DMS79 (cell line): ENCODE data around the gene ADTRP.

Source experiments
- DNase-seq: peaks from one replicate; lab custom pipeline; 2025; lab: John Stamatoyannopoulos, UW

ADTRP gene

GRCh38 chr6:11778648-11779328 lies at the start of gene ADTRP:
Gene ADTRP (minus strand): TSS chr6:11778803. CDS start chr6:11778759, 44 bp downstream.
- DNase-seq = no peak

GRCh38 chr6:11826779-11827178 lies 48.2 kb upstream of the ADTRP start:
- DNase-seq = no peak

GRCh38 chr6:11824986-11825385 lies 46.4 kb upstream of the ADTRP start:
- no peak for DNase-seq

GRCh38 chr6:11822346-11822745 lies 43.7 kb upstream of the ADTRP start:
- DNase-seq = no peak

GRCh38 chr6:11821781-11822180 lies 43.2 kb upstream of the ADTRP start:
- no peak for DNase-seq

GRCh38 chr6:11820821-11821220 lies 42.2 kb upstream of the ADTRP start:
- DNase-seq = no peak

- DNase-seq = no peak
Measured at GRCh38 chr6:11819486-11819885, 40.9 kb upstream of the ADTRP start.

GRCh38 chr6:11815231-11815630 lies 36.6 kb upstream of the ADTRP start:
- no peak for DNase-seq

GRCh38 chr6:11814819-11815218 lies 36.2 kb upstream of the ADTRP start:
- no peak for DNase-seq

GRCh38 chr6:11814106-11814505 lies 35.5 kb upstream of the ADTRP start:
- DNase-seq = no peak

- DNase-seq = no peak
Measured at GRCh38 chr6:11813606-11814005, 35.0 kb upstream of the ADTRP start.

- DNase-seq = no peak
Measured at GRCh38 chr6:11812951-11813350, 34.3 kb upstream of the ADTRP start.

- no peak for DNase-seq
Measured at GRCh38 chr6:11812439-11812838, 33.8 kb upstream of the ADTRP start.

GRCh38 chr6:11811644-11812264 lies 33.2 kb upstream of the ADTRP start:
- no peak for DNase-seq

- no peak for DNase-seq
Measured at GRCh38 chr6:11810854-11811643, 32.4 kb upstream of the ADTRP start.

GRCh38 chr6:11810039-11810541 lies 31.5 kb upstream of the ADTRP start:
- DNase-seq = no peak

GRCh38 chr6:11808054-11808453 lies 29.5 kb upstream of the ADTRP start:
- no peak for DNase-seq

- DNase-seq = no peak
Measured at GRCh38 chr6:11806561-11807317, 28.1 kb upstream of the ADTRP start.

GRCh38 chr6:11805259-11806053 lies 26.9 kb upstream of the ADTRP start:
- DNase-seq = no peak

- no peak for DNase-seq
Measured at GRCh38 chr6:11804701-11805100, 26.1 kb upstream of the ADTRP start.

- no peak for DNase-seq
Measured at GRCh38 chr6:11804135-11804534, 25.5 kb upstream of the ADTRP start.
